GM21576 (cell line): ENCODE results near the gene NNMT.

ENCODE experiments used
- ATAC-seq: cut with Tn5 transposase; IDR thresholded peaks from one replicate; pipeline ENCODE4 v1.9.1; 2021; ENCODE audit warnings: mild to moderate bottlenecking, moderate library complexity; ENCODE audit not compliant: unreplicated experiment

The NNMT gene

DNA sequence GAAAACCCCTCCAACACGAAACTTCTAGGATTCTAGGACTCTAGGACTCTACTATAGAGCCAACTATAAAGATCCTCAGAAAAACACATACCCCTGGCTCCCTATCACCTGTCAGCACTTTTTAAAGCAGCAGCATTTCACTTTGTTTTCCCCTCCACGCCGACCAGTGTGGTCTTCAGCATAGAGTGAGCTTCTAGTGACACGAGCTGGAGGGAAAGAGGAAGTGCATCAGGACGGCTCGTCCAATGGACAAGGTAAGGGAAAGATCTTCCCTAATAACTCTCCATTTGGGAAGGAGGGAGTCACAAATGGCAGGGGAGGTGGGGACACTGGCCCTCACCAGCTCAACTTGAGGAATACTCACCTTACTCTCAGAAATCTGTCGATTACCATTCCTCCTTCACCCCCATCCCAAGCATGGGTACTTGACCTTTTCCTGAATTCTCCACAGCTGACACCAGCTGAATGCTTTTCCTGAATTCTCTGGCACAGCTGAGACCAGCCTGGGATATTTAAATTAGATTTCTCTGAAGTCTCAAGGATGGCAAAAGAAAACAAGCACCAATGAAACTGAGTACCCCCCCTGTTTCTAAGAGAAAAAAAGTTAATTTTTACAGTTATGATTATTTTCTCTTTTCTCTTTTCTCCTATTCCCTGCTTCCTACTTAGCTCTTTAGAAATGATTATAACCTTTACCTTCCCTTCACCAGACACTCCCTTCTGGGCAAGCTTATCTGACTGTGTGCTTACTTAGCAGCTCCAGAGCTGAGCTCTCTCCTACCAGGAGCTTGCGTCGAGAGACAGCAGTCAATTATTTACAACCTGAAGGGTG, 33.3 kb upstream of the NNMT start:
- ATAC-seq, result no peak

DNA sequence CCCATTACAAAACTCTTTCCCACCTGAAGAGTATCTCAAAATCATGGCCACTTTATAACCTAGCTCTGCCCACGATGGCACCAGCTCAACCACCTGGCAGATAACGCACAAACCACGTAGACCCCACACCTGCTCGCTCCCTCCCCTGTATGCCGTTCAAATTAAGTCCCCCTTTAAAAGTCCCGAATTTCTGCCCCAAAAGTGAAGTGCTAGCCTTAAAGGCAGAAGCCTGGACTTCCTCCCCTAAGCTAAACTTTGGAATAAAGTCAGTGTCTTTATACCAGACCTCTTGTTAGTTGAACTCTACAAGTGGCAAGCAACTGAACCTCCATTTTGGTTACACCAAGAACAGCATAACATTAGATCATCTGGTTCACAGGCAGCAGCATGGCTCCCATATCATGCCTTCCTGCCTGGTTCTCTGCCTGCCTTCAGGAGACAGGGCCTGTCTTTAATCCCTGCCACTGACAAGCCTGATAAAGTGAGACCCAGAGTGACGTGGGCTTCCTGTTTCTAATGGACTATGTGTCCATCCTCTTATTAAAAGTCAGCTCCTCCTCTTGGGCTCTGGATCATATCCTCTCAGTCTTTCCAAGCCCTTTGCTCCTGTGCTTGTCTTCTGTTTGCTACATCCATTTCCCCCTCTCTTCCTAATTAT, 32.6 kb upstream of the NNMT start:
- ATAC-seq, result no peak

DNA sequence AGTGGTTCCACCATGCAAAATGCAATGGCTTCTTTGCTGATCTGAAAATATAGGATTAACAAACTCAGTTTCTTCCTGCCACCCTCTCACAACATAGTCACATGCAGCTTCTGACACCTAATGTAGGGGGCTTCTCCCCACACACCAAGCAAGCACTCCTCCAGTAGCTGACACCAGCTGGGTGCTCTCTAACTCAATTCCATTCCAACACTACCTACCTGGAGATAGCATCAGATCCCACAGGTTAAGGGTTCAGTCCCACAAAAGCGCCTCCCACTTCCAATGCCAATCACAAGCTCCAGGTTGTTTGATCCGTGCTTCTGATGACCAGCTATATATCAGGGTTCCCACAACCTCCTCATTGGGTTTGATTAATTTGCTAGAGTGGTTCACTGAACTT, 31.8 kb upstream of the NNMT start:
- no peak for ATAC-seq

DNA sequence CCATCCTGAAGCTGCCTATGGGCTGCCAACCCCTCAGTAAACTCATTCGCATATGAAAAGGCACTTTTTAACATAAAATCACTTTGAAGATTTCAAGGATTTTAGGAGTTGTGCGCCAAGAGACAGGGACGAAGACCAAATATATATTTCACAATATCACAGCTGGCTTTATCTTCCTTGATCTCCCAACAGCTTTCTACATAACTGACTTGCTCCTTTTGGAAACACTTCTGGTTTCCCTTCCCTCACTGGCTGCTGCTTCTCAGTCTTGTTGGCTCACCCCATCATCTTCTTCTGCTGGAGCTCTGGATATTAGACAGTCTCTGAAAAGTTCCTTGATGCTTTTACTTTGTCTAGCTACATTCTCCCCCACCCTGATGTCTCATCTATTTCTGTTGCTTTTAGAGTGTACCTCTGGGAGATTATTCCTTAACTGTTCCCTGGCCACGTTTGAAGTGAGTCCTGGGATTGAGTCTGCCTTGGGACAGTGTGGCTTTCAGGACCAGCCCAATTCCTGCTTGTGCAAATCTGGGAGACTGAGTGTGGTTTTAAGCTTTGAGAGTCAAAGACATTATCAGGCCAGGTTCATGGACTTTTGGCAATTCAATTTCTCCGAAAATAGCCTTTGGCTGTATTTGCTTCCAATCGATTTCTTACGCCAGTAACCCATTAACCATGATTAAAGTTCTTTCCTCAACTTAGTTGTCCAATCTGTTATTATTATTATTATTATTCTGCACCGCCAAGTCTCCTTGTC, 30.9 kb upstream of the NNMT start:
- no peak for ATAC-seq

DNA sequence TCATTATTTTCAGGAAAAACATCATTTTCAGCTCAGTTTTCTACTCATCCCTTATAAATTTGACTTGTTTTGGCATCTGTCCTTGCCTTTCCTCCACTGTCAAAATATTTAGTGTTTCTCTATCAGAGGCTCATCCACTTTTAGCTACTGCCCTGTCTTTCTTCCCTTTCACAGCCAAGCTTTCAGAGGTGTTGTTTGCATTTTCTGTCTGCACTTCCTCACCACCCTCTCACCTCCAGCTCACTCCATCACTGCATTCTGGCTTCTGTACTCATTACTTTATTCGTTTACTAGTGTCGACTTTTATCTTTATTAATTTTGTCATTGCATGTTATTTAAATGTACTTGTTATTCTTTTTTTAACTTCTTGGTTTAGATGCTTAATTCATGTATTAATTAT, 26.7 kb upstream of the NNMT start:
- no peak for ATAC-seq

DNA sequence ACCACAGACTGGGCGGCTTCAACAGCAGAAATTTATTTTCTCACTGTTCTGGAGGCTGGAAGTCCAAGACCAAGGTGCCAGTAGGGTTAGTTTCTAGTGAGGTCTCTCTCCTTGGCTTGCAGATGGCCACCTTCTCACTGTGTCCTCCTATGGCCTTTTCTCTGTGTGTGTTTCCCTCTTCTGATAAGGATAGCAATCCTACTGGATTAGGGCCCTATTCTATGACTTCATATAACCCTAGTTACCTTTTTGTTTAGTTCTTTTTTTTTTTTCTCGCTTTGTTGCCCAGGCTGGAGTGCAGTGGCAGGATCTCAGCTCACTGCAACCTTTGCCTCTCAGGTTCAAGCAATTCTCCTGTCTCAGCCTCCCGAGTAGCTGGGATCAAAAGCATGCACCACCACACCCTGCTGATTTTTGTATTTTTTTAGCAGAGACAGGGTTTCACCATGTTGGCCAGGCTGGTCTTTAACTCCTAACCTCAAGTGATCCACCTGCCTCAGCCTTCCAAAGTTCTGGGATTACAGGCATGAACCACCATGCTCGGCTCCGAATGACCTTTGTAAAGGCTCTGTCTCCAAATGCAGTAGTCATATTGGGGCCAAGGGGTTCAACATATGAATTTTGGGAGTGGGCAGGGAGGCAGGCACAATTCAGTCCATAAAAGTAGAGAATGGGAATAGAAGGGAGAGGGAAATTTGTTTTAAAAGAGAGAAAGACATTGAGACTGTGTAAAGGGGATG, 25.5 kb upstream of the NNMT start:
- ATAC-seq, result no peak

DNA sequence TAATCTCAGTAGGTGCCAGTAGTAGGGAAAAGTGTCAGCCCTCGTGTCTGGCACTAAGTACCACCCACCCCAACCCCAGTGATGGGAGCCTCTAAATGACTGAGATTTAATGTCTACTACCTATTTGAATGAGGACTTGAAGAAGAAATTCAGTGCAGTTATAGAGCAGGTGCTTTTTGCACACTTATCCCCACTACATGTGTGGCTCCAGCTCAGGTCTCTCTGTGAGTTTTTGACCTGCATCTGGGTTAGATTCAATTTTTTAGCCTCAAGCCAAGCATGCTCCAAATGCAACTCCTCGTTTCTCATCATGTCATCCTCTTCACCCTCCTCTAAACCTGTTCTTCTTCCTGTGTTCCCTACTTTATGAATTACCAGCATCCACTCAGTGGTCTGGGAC, 24.9 kb upstream of the NNMT start:
- no peak for ATAC-seq

DNA sequence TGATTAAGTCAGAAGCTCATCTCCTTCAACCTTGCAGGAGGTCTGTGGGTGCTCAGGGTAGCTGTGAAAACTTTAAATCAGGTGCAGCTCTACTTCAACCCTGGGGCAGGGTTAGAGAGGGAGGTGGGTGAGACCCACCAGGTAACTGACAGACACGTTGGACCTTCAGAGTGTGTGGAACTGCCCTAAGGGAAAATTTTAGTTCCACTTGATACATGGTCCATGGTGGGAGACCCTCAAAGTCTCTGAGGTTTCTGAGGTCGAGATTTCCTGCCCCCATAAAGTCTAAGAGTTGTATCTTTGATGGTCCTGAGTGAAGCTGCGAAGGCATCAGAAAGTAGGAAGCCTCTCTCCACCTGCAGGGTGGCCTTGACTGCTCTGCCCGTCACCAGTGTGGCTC, 23.9 kb upstream of the NNMT start:
- ATAC-seq, result no peak

DNA sequence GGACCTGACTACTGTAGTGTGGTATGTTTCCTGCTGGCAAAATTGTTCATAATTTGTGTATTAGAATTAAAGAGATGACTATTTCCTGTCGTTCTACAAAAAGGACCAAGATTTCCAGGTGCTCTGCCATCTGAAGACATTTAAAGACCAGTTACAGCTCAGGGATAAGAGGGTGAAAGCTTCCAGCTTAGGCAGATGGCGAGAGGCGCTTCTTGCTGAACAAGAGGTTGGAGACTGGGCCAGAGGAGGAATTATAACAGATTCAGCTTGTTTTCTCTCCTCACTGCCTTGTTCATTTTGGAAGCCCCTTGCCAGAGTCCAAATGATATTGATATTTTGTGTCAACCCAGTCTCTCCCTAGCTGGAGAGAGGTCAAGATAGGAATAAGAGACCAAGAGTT, 23.1 kb upstream of the NNMT start:
- no peak for ATAC-seq

DNA sequence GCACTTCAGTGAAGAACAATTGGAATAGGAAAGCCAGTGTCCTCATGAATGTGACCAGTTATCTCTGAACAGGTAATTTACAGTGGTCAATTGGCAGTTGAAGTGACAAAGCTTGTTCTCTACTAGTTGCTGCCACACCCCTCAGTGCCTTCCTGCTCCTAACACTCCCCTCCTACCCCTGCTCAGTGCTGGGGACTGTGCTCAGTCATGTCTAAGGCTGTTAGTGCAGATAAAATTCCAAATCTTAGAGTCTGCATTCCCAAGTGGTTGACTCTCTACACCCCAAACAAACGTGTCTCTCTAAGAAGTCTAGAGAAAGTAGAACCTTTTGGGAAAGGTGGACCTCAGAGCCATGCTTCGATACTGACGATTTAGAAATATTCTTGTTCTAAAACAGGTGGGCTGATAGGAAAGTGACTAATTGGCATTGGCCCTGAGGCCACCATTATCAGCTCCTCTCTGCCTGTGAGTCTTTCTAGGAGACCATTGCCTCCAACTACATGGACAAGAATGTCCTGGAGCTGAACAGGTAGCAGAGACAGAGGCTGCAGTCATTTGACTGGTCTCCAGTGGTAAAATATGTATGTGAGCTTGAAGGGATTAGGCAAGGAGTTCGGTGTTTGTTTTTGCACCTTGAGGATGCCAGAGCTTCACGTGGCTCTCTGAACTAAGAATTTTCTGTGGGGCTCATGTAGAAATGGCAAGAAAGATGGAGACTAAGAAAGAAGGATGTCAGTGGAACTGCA, 22.1 kb upstream of the NNMT start:
- ATAC-seq, result no peak

DNA sequence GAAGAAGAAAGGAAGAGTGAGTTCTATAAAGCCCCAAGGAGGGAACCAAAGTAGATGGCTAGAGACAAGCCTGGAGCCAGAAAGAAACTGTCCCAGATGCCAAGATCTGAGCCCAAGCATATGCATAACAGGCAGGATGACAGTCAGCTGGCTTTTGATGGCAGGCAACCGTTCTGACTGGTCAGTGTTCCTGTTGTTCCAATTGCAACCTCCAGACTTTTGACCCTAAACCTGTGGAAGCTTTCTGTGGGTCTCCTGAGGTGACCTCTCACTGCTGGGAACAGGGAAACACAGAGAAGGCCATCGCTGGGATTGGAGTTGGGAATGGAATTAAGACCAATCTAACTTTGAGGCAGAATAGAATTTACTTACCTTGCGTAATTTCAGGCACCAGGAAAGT, 21.6 kb upstream of the NNMT start:
- ATAC-seq, result no peak

DNA sequence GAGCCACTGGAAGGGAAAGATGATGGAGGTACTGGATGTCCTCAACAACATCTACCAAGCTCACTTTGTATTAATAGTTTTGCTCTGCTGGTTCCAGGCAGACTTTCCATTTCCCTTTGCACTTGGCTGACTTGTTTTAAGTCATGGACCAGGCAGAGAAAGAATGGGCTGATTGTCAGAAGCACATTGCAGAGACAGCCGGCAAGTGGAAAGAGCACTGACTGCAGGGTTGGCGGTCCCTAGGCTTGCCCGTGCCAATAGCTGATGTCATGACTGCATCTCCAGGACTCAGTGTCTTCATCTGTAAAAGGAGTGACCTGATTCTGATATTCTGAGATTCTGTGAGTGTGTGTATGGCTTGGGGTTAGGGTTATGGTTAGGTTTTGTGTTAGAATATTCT, 20.9 kb upstream of the NNMT start:
- ATAC-seq, result no peak

DNA sequence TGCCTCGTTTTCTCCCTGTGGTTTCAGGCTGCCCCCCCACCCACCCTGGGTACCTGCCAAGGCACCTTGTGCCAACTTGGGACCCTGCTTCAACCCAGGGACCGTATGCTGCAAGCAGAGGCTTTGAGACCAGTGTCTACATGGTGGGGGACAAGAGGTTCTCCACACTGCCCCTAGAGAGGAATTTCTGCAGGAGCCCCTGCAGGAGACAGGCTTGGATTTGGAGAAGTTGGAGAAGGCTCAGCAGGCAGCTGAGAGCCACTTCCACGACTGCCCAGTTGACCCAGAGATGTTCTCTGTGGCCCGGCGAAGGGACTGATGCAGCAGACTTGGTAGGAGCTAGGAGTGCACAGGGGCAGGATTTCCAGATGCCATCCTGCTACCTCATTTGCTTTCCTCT, 20.1 kb upstream of the NNMT start:
- ATAC-seq, result no peak

DNA sequence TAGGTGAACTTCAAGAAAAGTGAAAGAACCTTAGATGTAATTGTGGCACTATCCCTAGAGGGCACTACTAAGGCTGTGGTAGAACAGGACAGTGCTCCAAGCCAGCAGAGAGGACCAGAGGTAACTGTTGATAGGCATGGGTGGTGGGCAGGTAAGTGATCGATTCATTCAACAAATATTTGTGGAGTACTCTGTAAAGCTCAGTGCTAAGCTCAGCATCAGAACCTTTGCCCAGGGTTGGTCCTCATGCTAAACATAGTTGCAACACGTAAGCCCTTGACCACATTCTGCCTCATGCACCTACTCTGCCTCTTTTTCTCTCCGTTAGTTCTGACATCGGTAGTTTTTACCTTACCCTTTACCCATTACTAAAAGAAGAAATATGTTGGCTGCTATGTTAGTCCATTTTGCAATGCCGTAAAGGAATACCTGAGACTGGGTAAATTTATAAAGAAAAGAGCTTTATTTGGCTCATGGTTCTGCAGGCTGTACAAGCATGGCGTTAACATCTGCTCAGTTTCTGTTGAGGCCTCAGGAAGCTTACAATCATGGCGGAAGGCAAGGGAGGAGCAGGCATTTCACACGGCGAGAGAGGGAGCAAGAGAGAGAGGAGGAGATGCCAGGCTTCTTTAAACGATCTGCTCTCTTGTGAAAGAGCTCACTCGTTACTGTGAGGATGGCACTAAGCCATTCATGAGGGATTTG, 18.4 kb upstream of the NNMT start:
- ATAC-seq, result no peak

DNA sequence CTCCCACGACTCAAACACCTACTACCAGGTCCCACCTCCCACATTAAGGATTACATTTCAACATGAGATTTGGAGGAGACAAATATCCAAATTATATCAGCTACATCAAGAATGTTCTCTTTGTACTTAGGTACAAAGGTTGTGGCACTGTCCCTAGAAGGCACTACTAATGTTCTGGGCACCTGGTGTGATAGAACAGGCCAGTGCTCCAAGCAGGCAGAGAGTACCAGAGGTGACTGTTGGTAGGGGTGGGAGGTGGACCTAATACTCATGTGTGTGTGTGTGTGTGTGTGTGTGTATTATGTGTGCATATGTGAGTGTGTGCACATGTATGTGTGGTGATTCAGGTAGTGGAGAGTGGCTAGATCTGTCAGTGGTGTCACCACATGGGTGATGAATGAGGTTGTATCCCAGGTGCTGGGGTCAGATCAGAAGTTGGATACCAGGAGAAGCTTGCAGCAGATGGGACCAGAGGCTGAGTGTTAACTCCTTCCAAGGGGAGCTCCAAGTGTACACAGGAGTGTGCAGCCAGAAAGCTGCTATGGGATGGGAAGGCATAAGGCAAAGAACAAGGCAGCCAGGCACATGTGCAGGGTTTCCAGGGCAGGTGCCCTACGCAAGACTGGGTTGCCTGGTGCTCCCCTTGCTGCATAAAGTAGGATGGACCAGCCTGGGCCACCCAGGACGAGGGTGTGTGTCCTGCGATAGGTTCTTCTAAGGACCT, 17.7 kb upstream of the NNMT start:
- ATAC-seq, result no peak

DNA sequence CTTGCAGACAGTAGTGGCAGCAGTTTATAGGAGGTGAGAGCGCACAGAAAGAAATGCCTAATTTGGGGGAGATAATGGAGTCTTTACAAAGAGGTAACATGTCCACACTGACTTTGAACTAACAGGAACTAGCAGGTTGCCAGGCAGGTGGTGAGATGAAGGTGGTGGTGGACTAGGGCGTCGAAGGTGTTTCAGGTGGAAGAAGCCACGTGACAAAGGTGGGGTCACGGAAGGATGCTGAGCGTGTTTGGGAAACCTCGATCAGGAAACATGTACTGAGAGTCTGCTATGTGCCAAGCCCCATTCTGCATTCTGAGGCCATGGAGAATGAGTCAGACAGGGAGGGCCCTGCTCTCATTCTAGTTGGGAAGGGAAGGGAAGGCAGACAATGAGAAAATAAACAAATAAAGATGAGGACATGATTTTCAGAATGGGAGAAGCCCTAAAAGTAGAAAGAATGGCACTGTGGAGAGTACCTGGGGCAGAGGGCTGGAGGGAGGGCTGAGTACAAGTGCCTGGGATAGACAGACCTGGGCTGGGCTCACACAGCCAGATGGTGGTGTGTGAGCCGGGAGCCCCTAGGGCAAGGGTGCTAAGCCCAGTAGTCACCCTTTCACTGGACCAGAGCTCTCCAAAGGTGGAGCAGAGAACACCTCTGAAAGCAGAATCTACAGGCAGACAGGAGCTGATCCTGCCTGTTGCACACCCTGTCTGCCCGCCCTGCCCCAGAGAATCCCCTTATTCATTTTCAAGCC, 16.2 kb upstream of the NNMT start:
- no peak for ATAC-seq

DNA sequence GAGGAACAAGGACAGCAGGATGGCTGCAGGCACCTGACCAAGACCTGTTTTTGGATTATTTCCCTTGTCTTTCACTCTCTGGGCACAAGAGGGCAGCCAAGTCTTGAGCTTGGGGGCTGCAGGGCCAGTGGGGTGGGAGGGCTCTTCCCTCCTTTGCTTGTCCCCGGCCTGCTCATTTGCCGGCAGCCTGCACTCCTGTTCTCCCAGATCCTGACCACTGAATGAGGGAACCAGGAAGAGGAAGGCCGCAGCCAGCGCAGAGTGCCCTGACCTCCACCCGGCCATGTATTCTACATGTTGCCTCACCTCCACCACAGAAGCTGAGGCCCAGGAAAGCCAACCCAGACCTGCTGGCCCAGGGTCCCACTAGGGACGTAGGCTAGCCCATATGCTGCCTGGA, 15.5 kb upstream of the NNMT start:
- ATAC-seq, result no peak

DNA sequence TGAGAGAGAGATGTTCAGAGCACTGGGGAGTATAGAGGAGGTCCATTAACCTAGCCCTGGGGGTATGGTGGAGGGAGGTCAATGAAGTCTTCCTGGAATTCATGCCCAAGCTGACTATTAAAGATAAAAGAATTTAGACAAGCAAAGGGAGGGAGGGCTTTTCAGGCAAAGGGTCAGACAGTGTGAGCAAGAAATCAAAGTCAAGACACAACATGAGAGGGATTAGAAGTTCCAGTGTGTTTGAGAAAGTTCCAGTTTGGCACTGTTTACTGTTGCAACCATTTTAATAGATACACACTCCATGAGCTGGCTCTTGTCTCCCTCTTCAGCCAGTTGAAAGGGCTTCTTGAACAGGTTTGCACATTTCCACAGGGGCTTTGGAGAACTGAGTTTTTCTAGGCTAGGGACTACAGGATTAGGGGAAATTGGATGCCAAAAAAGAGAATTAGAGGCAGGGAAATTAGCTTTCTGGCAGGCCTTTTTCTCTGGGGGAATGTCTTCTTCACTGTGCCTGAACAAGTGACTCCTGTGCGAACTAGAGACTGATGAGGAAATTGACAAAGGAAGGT, 14.7 kb upstream of the NNMT start:
- ATAC-seq, result no peak
